Mucosa of descending colon (tissue), 3 donors: ENCODE results near the gene DCAF6. TPM values are rescaled to one million over a fixed set of nuclear protein-coding genes. Genes with fewer than 3 reads are reported as not detected.

Source experiments
- ATAC-seq: fragments of 200-7000 bp; cut with Tn5 transposase; one replicate; pipeline ENCODE4 v1.9.1; 2020; ENCODE audit warnings: mild to moderate bottlenecking, moderate library complexity
- DNase-seq, 3 donors: peaks; one replicate each; pipeline ENCODE4 v3.0.0-alpha.2; 2020
- H3K36me3 ChIP-seq: fragments of 200-600 bp; one replicate; pipeline ENCODE4 v1.8.0; 2021; ENCODE audit warnings: low read depth, mild to moderate bottlenecking
- H3K4me1 ChIP-seq: fragments of 200-600 bp; one replicate; pipeline ENCODE4 v1.8.0; 2021; ENCODE audit warnings: low read depth, mild to moderate bottlenecking
- H3K4me3 ChIP-seq: fragments of 200-600 bp; one replicate; pipeline ENCODE4 v1.8.0; 2021; ENCODE audit warnings: mild to moderate bottlenecking
- H3K9me3 ChIP-seq: fragments of 200-600 bp; one replicate; pipeline ENCODE4 v1.8.0; 2021; ENCODE audit warnings: mild to moderate bottlenecking
- CTCF ChIP-seq: fragments of 200-600 bp; IDR thresholded peaks from one replicate; pipeline ENCODE4 v1.8.0; 2022; ENCODE audit warnings: antibody characterized with exemption, mild to moderate bottlenecking
- intact Hi-C, 2 donors: fragments of 100-400 bp; cut with DNase I in 1 of 2; cut with micrococcal nuclease in 1 of 2; formaldehyde crosslinking; loops; one replicate each; pipeline versions ENCODE4 v1.11.0 to v1.11.1; 2022; cut with DNase I, micrococcal nuclease
- total RNA-seq, 3 donors: library from RNA; stranded (reverse); fragmentation: NEBNext Ultra II Directional in 2 of 3; extraction: Animal tissue kit (Norgen Biotek cat#: 25700) in 2 of 3; gene quantifications; one replicate each; pipeline versions ENCODE4 v1.2.1 to v1.2.4, GENCODE V29; 2021 to 2023
- donor health status: DM: no; HTN: no; CAD: no; lungs with moderate emphysema.
- donor health status: DM: no; HTN: no; CAD: no.
- donor health status: DM: no; HTN: yes; CAD: no.

Gene DCAF6
- total RNA-seq, 3 donors from 2014 or later = 57.1 to 71.7 (median 62.2) TPM

- intact Hi-C loops = no loop called here
- Histone ChIP-seq H3K36me3 (no peaks in the 10 kb centered on the region), H3K9me3 (no peaks in the 10 kb centered on the region), H3K4me3 (no peak overlapping the region), H3K4me1 (no peaks in the 10 kb centered on the region)
- ATAC-seq (no peak), DNase-seq (no peak)
- TF ChIP-seq CTCF = no peak
Observed at GRCh38 chr1:167955915-167956314, 19.4 kb downstream of the DCAF6 start.

- Histone ChIP-seq H3K9me3 (no peaks in the 10 kb centered on the region), H3K36me3 (no peaks in the 10 kb centered on the region), H3K4me1 (no peaks in the 10 kb centered on the region), H3K4me3 (no peak overlapping the region)
- ATAC-seq = no peak
- DNase-seq = no peak
- intact Hi-C loops = no loop called here
- no peak for TF ChIP-seq CTCF
Observed at GRCh38 chr1:167957710-167958109, 21.2 kb downstream of the DCAF6 start.

GRCh38 chr1:167964646-167965045, 28.2 kb downstream of the DCAF6 start:
- ATAC-seq (no peak), DNase-seq (no peak)
- intact Hi-C loops = no loop called here
- Histone ChIP-seq H3K4me1 (no peaks in the 10 kb centered on the region), H3K9me3 (no peaks in the 10 kb centered on the region), H3K36me3 (no peaks in the 10 kb centered on the region), H3K4me3 (no peak overlapping the region)
- no peak for TF ChIP-seq CTCF

- Histone ChIP-seq H3K36me3 (no peaks in the 10 kb centered on the region), H3K4me1 (no peaks in the 10 kb centered on the region), H3K9me3 (no peaks in the 10 kb centered on the region), H3K4me3 (no peak overlapping the region)
- intact Hi-C loops = no loop called here
- ATAC-seq = no peak
- no peak for TF ChIP-seq CTCF
- no peak for DNase-seq
Observed at GRCh38 chr1:167966050-167966449, 29.6 kb downstream of the DCAF6 start.

GRCh38 chr1:167968569-167968968, 32.1 kb downstream of the DCAF6 start:
- DNase-seq (no peak), ATAC-seq (no peak)
- Histone ChIP-seq H3K36me3 (peaks cover 4% of the 10 kb centered on the region), H3K4me1 (no peaks in the 10 kb centered on the region), H3K9me3 (no peaks in the 10 kb centered on the region), H3K4me3 (no peak overlapping the region)
- TF ChIP-seq CTCF = no peak
- intact Hi-C loops = no loop called here

GRCh38 chr1:167973832-167974231, 37.3 kb downstream of the DCAF6 start:
- intact Hi-C loops = no loop called here
- Histone ChIP-seq H3K4me1 (no peaks in the 10 kb centered on the region), H3K36me3 (peaks cover 4% of the 10 kb centered on the region), H3K4me3 (no peak overlapping the region), H3K9me3 (no peaks in the 10 kb centered on the region)
- ATAC-seq = no peak
- TF ChIP-seq CTCF = no peak
- DNase-seq = no peak
